Measurements from ENCODE around the gene MDFIC. TPM values are rescaled to one million over a fixed set of nuclear protein-coding genes. Genes with fewer than 3 reads are reported as not detected.

MDFIC gene
- total RNA-seq, 2 donors from 2014 or later, result 8.5 to 9.1 TPM

- Histone ChIP-seq H3K4me1 (no peaks in the 10 kb centered on the region), H3K4me3 (no peak overlapping the region), H3K9me3 (no peaks in the 10 kb centered on the region), H3K9ac (ENCODE audit: low read depth in 2 of 2, low read length in 2 of 2) (no peak overlapping the region), H3K27me3 (no peaks in the 10 kb centered on the region), H3K27ac (no peak overlapping the region), H3K36me3 (no peaks in the 10 kb centered on the region)
- TF ChIP-seq CTCF (IDR thresholded peaks at IDR 0.05), result no peak
- intact Hi-C loops (cut with DNase I), result no loop called here
- DNase-seq, result no peak
Measured at GRCh38 chr7:114952296-114952695, 30.4 kb downstream of the MDFIC start.

- H3K4me3 ChIP-seq, result no peak overlapping the region
- intact Hi-C loops (cut with DNase I), result no loop called here
- TF ChIP-seq CTCF (IDR thresholded peaks at IDR 0.05), result no peak
- no peaks in the 10 kb centered on the region for H3K4me1 ChIP-seq
- H3K27ac ChIP-seq, result no peak overlapping the region
- H3K36me3 ChIP-seq, result no peaks in the 10 kb centered on the region
- no peaks in the 10 kb centered on the region for H3K27me3 ChIP-seq
- H3K9ac ChIP-seq (ENCODE audit: low read depth in 2 of 2, low read length in 2 of 2), result no peak overlapping the region
- no peak for DNase-seq
- H3K9me3 ChIP-seq, result no peaks in the 10 kb centered on the region
Measured at GRCh38 chr7:114953724-114954123, 31.8 kb downstream of the MDFIC start.

GRCh38 chr7:114956702-114957101 is 34.8 kb downstream of the MDFIC start:
- no peak for DNase-seq
- H3K9me3 ChIP-seq, result no peaks in the 10 kb centered on the region
- no peak overlapping the region for H3K4me3 ChIP-seq
- no peak overlapping the region for H3K27ac ChIP-seq
- H3K4me1 ChIP-seq, result no peaks in the 10 kb centered on the region
- no peak overlapping the region for H3K9ac ChIP-seq (ENCODE audit: low read depth in 2 of 2, low read length in 2 of 2)
- TF ChIP-seq CTCF (IDR thresholded peaks at IDR 0.05), result no peak
- H3K27me3 ChIP-seq, result no peaks in the 10 kb centered on the region
- intact Hi-C loops (cut with DNase I), result no loop called here
- no peaks in the 10 kb centered on the region for H3K36me3 ChIP-seq

GRCh38 chr7:114957444-114957843 is 35.5 kb downstream of the MDFIC start:
- intact Hi-C loops (cut with DNase I), result no loop called here
- H3K9me3 ChIP-seq, result no peaks in the 10 kb centered on the region

GRCh38 chr7:114959931-114960330 is 38.0 kb downstream of the MDFIC start:
- Histone ChIP-seq H3K36me3 (no peaks in the 10 kb centered on the region), H3K4me1 (no peaks in the 10 kb centered on the region), H3K9me3 (no peaks in the 10 kb centered on the region), H3K9ac (ENCODE audit: low read depth in 2 of 2, low read length in 2 of 2) (no peak overlapping the region), H3K4me3 (no peak overlapping the region), H3K27me3 (no peaks in the 10 kb centered on the region), H3K27ac (no peak overlapping the region)
- no peak for TF ChIP-seq CTCF (IDR thresholded peaks at IDR 0.05)
- intact Hi-C loops (cut with DNase I), result no loop called here
- no peak for DNase-seq

More at GRCh38 chr7:114957444-114957843, 35.5 kb downstream of the MDFIC start:
- no peaks in the 10 kb centered on the region for H3K36me3 ChIP-seq
- H3K9ac ChIP-seq (ENCODE audit: low read depth in 2 of 2, low read length in 2 of 2), result no peak overlapping the region
- DNase-seq, result no peak
- H3K27ac ChIP-seq, result no peak overlapping the region
- TF ChIP-seq CTCF (IDR thresholded peaks at IDR 0.05), result no peak
- H3K4me1 ChIP-seq, result no peaks in the 10 kb centered on the region
- H3K4me3 ChIP-seq, result no peak overlapping the region
- H3K27me3 ChIP-seq, result no peaks in the 10 kb centered on the region

GRCh38 chr7:114962441-114962840 is 40.5 kb downstream of the MDFIC start:
- H3K9ac ChIP-seq (ENCODE audit: low read depth in 2 of 2, low read length in 2 of 2), result no peak overlapping the region
- H3K27ac ChIP-seq, result no peak overlapping the region
- no peaks in the 10 kb centered on the region for H3K4me1 ChIP-seq
- H3K4me3 ChIP-seq, result no peak overlapping the region
- no peak for DNase-seq
- H3K9me3 ChIP-seq, result no peaks in the 10 kb centered on the region
- H3K27me3 ChIP-seq, result no peaks in the 10 kb centered on the region
- no peaks in the 10 kb centered on the region for H3K36me3 ChIP-seq
- TF ChIP-seq CTCF (IDR thresholded peaks at IDR 0.05), result no peak
- intact Hi-C loops (cut with DNase I), result no loop called here

Measured in colonic mucosa (tissue), 4 donors.